ENCODE data around the gene ARHGEF19. TPM values are rescaled to one million over a fixed set of nuclear protein-coding genes. Genes with fewer than 3 reads are reported as not detected.

ARHGEF19 gene
- total and polyA plus RNA-seq, 10 of the 15 experiments (the other 5 are each of a cell fraction or from before 2014, with no cell fraction given): 0.15 to 2.9 (median 0.67) TPM; not detected in 1

- H2AFZ ChIP-seq (ENCODE audit: control insufficient read depth, low read depth, low read length): no peak overlapping the region
- ChIA-PET SMC1A (ENCODE audit: uncharacterized antibody, unreplicated experiment) (no interaction called here), POLR2A (interaction anchor here (1.9 kb wide), 1 partner anchor 15 kb away, joined by 4 read pairs; no protein-coding TSS in a partner anchor), RAD21 (ENCODE audit: unreplicated experiment) (no interaction called here), CTCF (interaction anchor here (0.7 to 3.4 kb wide), 4 partner anchors 14 to 161 kb away, joined by 3 to 17 read pairs (median 4); no protein-coding TSS in a partner anchor)
- no peaks in the 10 kb centered on the region for H3K36me3 ChIP-seq (ENCODE audit: control insufficient read depth in 2 of 2, insufficient read depth in 2 of 2, low read length in 1 of 2)
- intact Hi-C loops (cut with micrococcal nuclease; ENCODE audit: unreplicated experiment) (no loop called here), in situ Hi-C loops (cut with MboI) (no loop called here)
- H3K27me3 ChIP-seq (replicated peaks in 1 of 2; ENCODE audit: control insufficient read depth in 2 of 2, insufficient read depth in 2 of 2, low read length in 1 of 2): no peaks in the 10 kb centered on the region
- ATAC-seq (no peak), DNase-seq (ENCODE audit: low read depth, low spot score) (no peak), FAIRE-seq (no peak)
- no peaks in the 10 kb centered on the region for H4K20me1 ChIP-seq (ENCODE audit: control insufficient read depth, insufficient read depth)
- H3K9me3 ChIP-seq (replicated peaks; ENCODE audit: control insufficient read depth, insufficient read depth, low read length): no peaks in the 10 kb centered on the region
- H3K9ac ChIP-seq (ENCODE audit: control insufficient read depth, insufficient read depth, low read length): no peak overlapping the region
- H3K4me1 ChIP-seq (ENCODE audit: control insufficient read depth, insufficient read depth, low read length): peaks cover 4% of the 10 kb centered on the region; the same call in 1 of the 2 replicates
- 64% methylated on average over 21 of the region's 24 CpGs for WGBS (ENCODE audit: insufficient coverage, insufficient replicate concordance, low lambda C conversion rate, missing lambda C conversion rate)
- H3K79me2 ChIP-seq (ENCODE audit: control insufficient read depth, insufficient read depth, low read length): no peaks in the 10 kb centered on the region
- BruUV-seq (replicated peaks): no TSS peak
- TF ChIP-seq DPF2 (IDR thresholded peaks at IDR 0.05) (no peak), NR2C2 (IDR thresholded peaks at IDR 0.05; ENCODE audit: borderline replicate concordance, control insufficient read depth, insufficient read length, low read depth) (no peak), FOXK2 (IDR thresholded peaks at IDR 0.05) (no peak)
- no peak overlapping the region for H3K4me3 ChIP-seq
- H3K4me2 ChIP-seq (ENCODE audit: control insufficient read depth, insufficient read depth): no peak overlapping the region
- H3K27ac ChIP-seq (ENCODE audit: control insufficient read depth, insufficient read depth): no peak overlapping the region
These were observed 9.9 kb downstream of the ARHGEF19 start for GRCh38 chr1:16202281-16203210.

- ChIA-PET RAD21 (ENCODE audit: unreplicated experiment) (interaction anchor here (0.5 to 1.5 kb wide), 3 partner anchors 15 to 164 kb away, joined by 3 to 4 read pairs (median 3); no protein-coding TSS in a partner anchor), SMC1A (ENCODE audit: uncharacterized antibody, unreplicated experiment) (interaction anchor here (0.8 to 1.1 kb wide), 2 partner anchors 11 to 12 kb away, joined by 3 read pairs; no protein-coding TSS in a partner anchor), CTCF (interaction anchor here (0.6 to 1.5 kb wide), 8 partner anchors 9 to 606 kb away, joined by 3 to 7 read pairs (median 4); no protein-coding TSS in a partner anchor), POLR2A (no interaction called here)
- Histone ChIP-seq H3K4me3 (no peak overlapping the region), H2AFZ (ENCODE audit: control insufficient read depth, low read depth, low read length) (no peak overlapping the region), H3K27ac (ENCODE audit: control insufficient read depth, insufficient read depth) (no peak overlapping the region), H3K4me1 (ENCODE audit: control insufficient read depth, insufficient read depth, low read length) (no peaks in the 10 kb centered on the region), H3K9me3 (replicated peaks; ENCODE audit: control insufficient read depth, insufficient read depth, low read length) (no peaks in the 10 kb centered on the region), H3K27me3 (replicated peaks in 1 of 2; ENCODE audit: control insufficient read depth in 2 of 2, insufficient read depth in 2 of 2, low read length in 1 of 2) (no peaks in the 10 kb centered on the region), H3K36me3 (ENCODE audit: control insufficient read depth in 2 of 2, insufficient read depth in 2 of 2, low read length in 1 of 2) (no peaks in the 10 kb centered on the region), H4K20me1 (ENCODE audit: control insufficient read depth, insufficient read depth) (no peaks in the 10 kb centered on the region), H3K4me2 (ENCODE audit: control insufficient read depth, insufficient read depth) (no peak overlapping the region), H3K79me2 (ENCODE audit: control insufficient read depth, insufficient read depth, low read length) (no peaks in the 10 kb centered on the region), H3K9ac (ENCODE audit: control insufficient read depth, insufficient read depth, low read length) (no peak overlapping the region)
- WGBS (ENCODE audit: insufficient coverage, insufficient replicate concordance, low lambda C conversion rate, missing lambda C conversion rate): 43% methylated on average over 4 of the region's 4 CpGs
- BruUV-seq (replicated peaks): no TSS peak
- no peak for FAIRE-seq
- no peak for DNase-seq (ENCODE audit: low read depth, low spot score)
- in situ Hi-C loops (cut with MboI) (no loop called here), intact Hi-C loops (cut with micrococcal nuclease; ENCODE audit: unreplicated experiment) (no loop called here)
- ATAC-seq: no peak
- TF ChIP-seq IKZF2 (IDR thresholded peaks at IDR 0.05) (no peak), HCFC1 (IDR thresholded peaks at IDR 0.05; ENCODE audit: low read length) (no peak), BCL11A (IDR thresholded peaks at IDR 0.05; ENCODE audit: low read depth, low read length) (no peak), BCL3 (IDR thresholded peaks at IDR 0.05; ENCODE audit: borderline replicate concordance, insufficient read depth, low read depth, low read length, poor library complexity, severe bottlenecking) (no peak), BACH1 (IDR thresholded peaks at IDR 0.05; ENCODE audit: borderline replicate concordance) (no peak), CBX3 (IDR thresholded peaks at IDR 0.05; ENCODE audit: borderline replicate concordance, low read depth) (no peak), NR2C1 (IDR thresholded peaks at IDR 0.05) (no peak), HDAC2 (IDR thresholded peaks at IDR 0.05) (no peak), SIX5 (IDR thresholded peaks at IDR 0.05; ENCODE audit: low read depth, low read length, severe bottlenecking) (no peak), ATF7 (IDR thresholded peaks at IDR 0.05; ENCODE audit: low read depth) (no peak), WRNIP1 (IDR thresholded peaks at IDR 0.05; ENCODE audit: borderline replicate concordance, low read depth, low read length) (no peak), SPI1 (IDR thresholded peaks at IDR 0.05; ENCODE audit: borderline replicate concordance, insufficient read depth, low read depth, low read length) (no peak)
These were observed 12.8 kb downstream of the ARHGEF19 start for GRCh38 chr1:16199700-16200099.

Data from GM12878 (cell line).